HepG2 (cell line): Measurements from ENCODE around the gene FOXP3. TPM values are rescaled to one million over a fixed set of nuclear protein-coding genes. Genes with fewer than 3 reads are reported as not detected.

Source experiments
- ATAC-seq: fragments of 200-7000 bp; cut with Tn5 transposase; 3 replicates; pipeline ENCODE4 v1.9.1; 2020; ENCODE audit warnings: mild to moderate bottlenecking, moderate library complexity
- BruUV-seq: library from RNA; stranded (reverse); fragments of 400-500 nt; replicated peaks from 2 replicates; lab custom pipeline; 2021; lab: Mats Ljungman, UMichigan
- CTCF ChIA-PET: fragments of 300-600 bp; formaldehyde crosslinking; extraction: SDS; loops from one replicate; lab custom pipeline; 2021; ENCODE audit warnings: low total read pairs, inconsistent platforms, low intra/inter-chr PET ratio; lab: Yijun Ruan, JAX
- POLR2A ChIA-PET: fragments of 350-600 bp; sonication (Branson Sonifier 250); formaldehyde crosslinking; loops from one replicate; lab custom pipeline; 2020; ENCODE audit warnings: antibody characterized with exemption, inconsistent platforms; lab: Yijun Ruan, JAX
- DNase-seq: peaks from one replicate; pipeline ENCODE4 v3.0.0-alpha.2; 2015; ENCODE audit warnings: low spot score
- FAIRE-seq: peaks from 3 replicates; lab custom pipeline; 2011; peaks lifted over from hg19 to GRCh38; lab: Jason Lieb, UNC
- H2AFZ ChIP-seq: one replicate; pipeline ENCODE4 v1.6.1; 2011; ENCODE audit warnings: low read length, inconsistent platforms
- H3K27ac ChIP-seq: fragments of 300-600 bp; 3 replicates; pipeline ENCODE4 v1.8.0; 2011; ENCODE audit warnings: mixed run types, mild to moderate bottlenecking, mixed read lengths, low read length, inconsistent platforms; ENCODE audit not compliant: insufficient read depth; ENCODE audit errors: extremely low read length
- H3K27me3 ChIP-seq, 2 experiments: fragments of 200-600 bp in 1 of 2; 2 replicates in 1 of 2; 3 replicates in 1 of 2; pipeline versions ENCODE4 v1.6.0 to v1.8.0; 2011; ENCODE audit warnings: low read length in 2 of 2, mild to moderate bottlenecking in 2 of 2, moderate library complexity in 2 of 2, inconsistent platforms in 1 of 2; ENCODE audit not compliant: insufficient read depth in 2 of 2, control insufficient read depth in 1 of 2
- H3K36me3 ChIP-seq, 2 experiments: fragments of 200-600 bp in 1 of 2; replicated peaks in 1 of 2; 2 replicates in 1 of 2; 3 replicates in 1 of 2; pipeline versions ENCODE4 v1.5.1 to v1.8.0; 2011; ENCODE audit warnings: low read length in 2 of 2, inconsistent platforms in 1 of 2; ENCODE audit not compliant: insufficient read depth in 2 of 2, control insufficient read depth in 1 of 2
- H3K4me1 ChIP-seq: 2 replicates; pipeline ENCODE4 v1.5.1; 2012; ENCODE audit warnings: low read length, inconsistent platforms; ENCODE audit not compliant: insufficient read depth
- H3K4me2 ChIP-seq: 2 replicates; pipeline ENCODE4 v1.6.0; 2011; ENCODE audit warnings: low read depth, low read length, inconsistent platforms
- H3K4me3 ChIP-seq, 3 experiments: fragments of 200-600 bp in 1 of 3; sonication (generic), shearing (Covaris generic) in 1 of 3; replicated peaks in 1 of 3; 2 replicates each; pipeline ENCODE4 v1.5.1; 2011 to 2016; ENCODE audit warnings: low read length in 3 of 3, inconsistent platforms in 2 of 3, low read depth in 2 of 3, mild to moderate bottlenecking in 2 of 3, control low read depth in 1 of 3, mixed read lengths in 1 of 3; ENCODE audit not compliant: insufficient read depth in 1 of 3
- H3K79me2 ChIP-seq: one replicate; pipeline ENCODE4 v1.6.1; 2011; ENCODE audit warnings: low read length, inconsistent platforms; ENCODE audit not compliant: insufficient read depth
- H3K9ac ChIP-seq: 2 replicates; pipeline ENCODE4 v1.6.0; 2011; ENCODE audit warnings: mild to moderate bottlenecking, low read depth, low read length, inconsistent platforms; ENCODE audit not compliant: insufficient read depth
- H3K9me3 ChIP-seq: 2 replicates; pipeline ENCODE4 v1.5.1; 2012; ENCODE audit warnings: mild to moderate bottlenecking, low read length
- H4K20me1 ChIP-seq: 2 replicates; pipeline ENCODE4 v1.6.0; 2011; ENCODE audit warnings: inconsistent platforms, mild to moderate bottlenecking, low read length, moderate library complexity; ENCODE audit not compliant: insufficient read depth
- CEBPG ChIP-seq: IDR thresholded peaks from 2 replicates; pipeline ENCODE4 v1.6.1; 2016
- DNMT1 ChIP-seq: sonication (generic); formaldehyde crosslinking; IDR thresholded peaks from 2 replicates; pipeline ENCODE4 v1.5.1; 2020; ENCODE audit warnings: mild to moderate bottlenecking, missing genetic modification reagents
- FOXJ3 ChIP-seq: sonication (generic); formaldehyde crosslinking; IDR thresholded peaks from 2 replicates; pipeline ENCODE4 v1.4.0; 2020; ENCODE audit warnings: missing genetic modification reagents, mild to moderate bottlenecking, borderline replicate concordance
- FOXK2 ChIP-seq: fragments of 450-650 bp; IDR thresholded peaks from 2 replicates; pipeline ENCODE4 v1.6.1; 2016
- HMG20A ChIP-seq: IDR thresholded peaks from 2 replicates; pipeline ENCODE4 v1.6.1; 2016; ENCODE audit warnings: borderline replicate concordance
- KDM5A ChIP-seq: fragments of 200-600 bp; sonication (generic); IDR thresholded peaks from 2 replicates; pipeline ENCODE4 v1.7.0; 2018; ENCODE audit warnings: antibody characterized with exemption, mild to moderate bottlenecking, low read length, borderline replicate concordance
- WIZ ChIP-seq: sonication (generic); formaldehyde crosslinking; IDR thresholded peaks from 2 replicates; pipeline ENCODE4 v1.5.1; 2020; ENCODE audit warnings: mild to moderate bottlenecking, missing genetic modification reagents
- ZC3H4 ChIP-seq: sonication (generic); formaldehyde crosslinking; IDR thresholded peaks from 2 replicates; pipeline ENCODE4 v1.4.0; 2020; ENCODE audit warnings: missing genetic modification reagents, borderline replicate concordance
- ZNF354B ChIP-seq: sonication (generic); formaldehyde crosslinking; IDR thresholded peaks from 2 replicates; pipeline ENCODE4 v1.8.0; 2022; ENCODE audit warnings: mild to moderate bottlenecking, missing genetic modification reagents
- ZNF446 ChIP-seq: sonication (generic); formaldehyde crosslinking; IDR thresholded peaks from 2 replicates; pipeline ENCODE4 v1.5.0; 2020; ENCODE audit warnings: mild to moderate bottlenecking, missing genetic modification reagents
- ZNF484 ChIP-seq: sonication (generic); formaldehyde crosslinking; IDR thresholded peaks from 2 replicates; pipeline ENCODE4 v1.5.1; 2020; ENCODE audit warnings: mild to moderate bottlenecking, low read depth, missing genetic modification reagents, borderline replicate concordance
- ZNF552 ChIP-seq: sonication (generic); formaldehyde crosslinking; IDR thresholded peaks from 2 replicates; pipeline ENCODE4 v1.9.0; 2022; ENCODE audit warnings: missing genetic modification reagents, mild to moderate bottlenecking, borderline replicate concordance
- ZNF577 ChIP-seq: sonication (generic); formaldehyde crosslinking; IDR thresholded peaks from 2 replicates; pipeline ENCODE4 v1.4.0; 2020; ENCODE audit warnings: mild to moderate bottlenecking, low read depth, missing genetic modification reagents, borderline replicate concordance
- ZNF674 ChIP-seq: sonication (generic); formaldehyde crosslinking; IDR thresholded peaks from 2 replicates; pipeline ENCODE4 v1.5.0; 2020; ENCODE audit warnings: low read depth, mild to moderate bottlenecking, missing genetic modification reagents
- ZNF720 ChIP-seq: sonication (generic); formaldehyde crosslinking; IDR thresholded peaks from 2 replicates; pipeline ENCODE4 v1.4.0; 2020; ENCODE audit warnings: missing genetic modification reagents
- ZSCAN25 ChIP-seq: sonication (generic); formaldehyde crosslinking; IDR thresholded peaks from 2 replicates; pipeline ENCODE4 v1.8.0; 2022; ENCODE audit warnings: mild to moderate bottlenecking, missing genetic modification reagents
- WGBS: methylation state at CpG from one replicate; pipeline ENCODE4 v1.1.6; 2017; ENCODE audit warnings: low lambda C conversion rate; 5-methylcytosine and 5-hydroxymethylcytosine counted together
- in situ Hi-C: cut with HindIII; loops from 2 replicates; pipeline ENCODE4 v1.10.0; 2017; ENCODE audit warnings: low pct_unique_long_range_greater_than_20kb; ENCODE audit not compliant: extremely low pct_ligation_motif_present
- intact Hi-C: fragments of 100-400 bp; cut with micrococcal nuclease; formaldehyde crosslinking; loops from one replicate; pipeline ENCODE4 v1.10.0; 2022; ENCODE audit not compliant: unreplicated experiment
- polyA plus RNA-seq, 8 experiments: library from polyadenylated mRNA; depleted of rRNA in 3 of 8; stranded (reverse) in 7 of 8; unstranded in 1 of 8; fragments of >200 nt; fragmentation: Illumina TruSeq in 4 of 8; extraction: Trizol in 4 of 8; gene quantifications; 2 replicates each; pipeline versions ENCODE4 v1.2.1 to v1.2.3, GENCODE V29; 2011 to 2016; ENCODE audit warnings: low read depth in 4 of 8, missing spikeins in 1 of 8, mixed read lengths in 1 of 8; ENCODE audit not compliant: insufficient read depth in 1 of 8
- total RNA-seq, 5 experiments: library from RNA; depleted of rRNA; stranded (reverse); fragments of >200 nt; fragmentation: Illumina TruSeq; extraction: Trizol; gene quantifications; 2 replicates each; pipeline ENCODE4 v1.2.3, GENCODE V29; 2016; ENCODE audit warnings: low read depth in 1 of 5
- TF ChIP-seq, protein P1 (sequence below): sonication (generic); formaldehyde crosslinking; IDR thresholded peaks from 2 replicates; pipeline ENCODE4 v1.4.0; 2020; ENCODE audit warnings: mild to moderate bottlenecking, missing genetic modification reagents
- TF ChIP-seq, protein P2 (sequence below): sonication (generic); formaldehyde crosslinking; IDR thresholded peaks from 2 replicates; pipeline ENCODE4 v1.8.0; 2023; ENCODE audit warnings: mild to moderate bottlenecking, missing genetic modification reagents
- TF ChIP-seq, protein P3 (sequence below): fragments of 450-650 bp; IDR thresholded peaks from 2 replicates; pipeline ENCODE4 v1.6.1; 2016
- TF ChIP-seq, protein P4 (sequence below): sonication (generic); formaldehyde crosslinking; IDR thresholded peaks from 2 replicates; pipeline ENCODE4 v1.8.1; 2023; ENCODE audit warnings: mild to moderate bottlenecking, missing genetic modification reagents, borderline replicate concordance

Gene FOXP3
- total and polyA plus RNA-seq, 2 of the 13 experiments (the other 11 are each of a cell fraction or from before 2014, with no cell fraction given): 0.04 TPM; not detected in 1

DNA sequence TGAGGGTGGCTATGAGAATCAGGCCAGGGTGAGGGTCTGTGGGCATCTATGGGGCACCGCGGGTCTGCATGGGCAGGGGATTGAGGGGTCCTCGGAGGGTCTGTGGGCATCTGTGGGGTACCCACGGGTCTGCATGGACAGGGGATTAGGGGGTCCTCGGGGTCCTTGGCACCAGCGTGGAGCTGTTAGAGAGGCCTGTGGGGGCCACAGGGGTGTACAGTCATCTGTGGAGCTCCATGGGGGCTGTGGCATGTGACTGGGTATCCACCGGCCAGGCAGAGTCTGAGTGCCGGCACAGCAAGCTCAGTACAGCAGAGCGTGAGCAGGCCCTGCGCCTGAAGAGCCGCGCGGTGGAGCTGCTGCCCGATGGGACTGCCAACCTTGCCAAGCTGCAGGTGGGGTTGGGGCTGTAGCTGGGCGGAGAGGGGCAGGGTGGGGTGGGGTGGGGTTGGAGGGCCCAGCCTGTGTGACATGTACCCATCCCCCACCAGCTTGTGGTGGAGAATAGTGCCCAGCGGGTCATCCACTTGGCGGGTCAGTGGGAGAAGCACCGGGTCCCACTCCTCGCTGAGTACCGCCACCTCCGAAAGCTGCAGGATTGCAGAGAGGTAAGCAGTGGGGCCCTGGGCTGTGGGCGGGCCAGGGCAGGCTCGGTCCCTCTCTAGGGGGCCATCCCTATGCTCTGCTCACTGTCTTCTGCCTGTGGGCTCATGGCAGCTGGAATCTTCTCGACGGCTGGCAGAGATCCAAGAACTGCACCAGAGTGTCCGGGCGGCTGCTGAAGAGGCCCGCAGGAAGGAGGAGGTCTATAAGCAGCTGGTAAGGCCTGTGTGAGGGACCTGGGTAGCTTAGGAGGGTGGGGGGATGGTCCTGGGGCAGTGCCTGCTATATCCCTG, 16.3 kb downstream of the FOXP3 start:
- Histone ChIP-seq H3K36me3 (peaks cover 0 to 3% of the 10 kb centered on the region in 2 experiments; a peak in 1 of 5 replicates), H3K9ac (no peak overlapping the region), H3K27me3 (no peaks in the 10 kb centered on the region), H3K4me3 (no peak overlapping the region), H2AFZ (no peak overlapping the region), H3K79me2 (no peaks in the 10 kb centered on the region), H3K9me3 (no peaks in the 10 kb centered on the region), H3K4me2 (no peak overlapping the region), H3K27ac (no peak overlapping the region), H4K20me1 (no peaks in the 10 kb centered on the region), H3K4me1 (no peaks in the 10 kb centered on the region)
- WGBS: 92% methylated on average over 4 of the region's 28 CpGs
- ATAC-seq (no peak), FAIRE-seq (no peak), DNase-seq (no peak)
- ChIA-PET POLR2A (no interaction called here), CTCF (no interaction called here)
- TF ChIP-seq HMG20A (CRISPR knock-in tag): no peak
- TF ChIP-seq ZNF577 (CRISPR knock-in tag): no peak
- no peak for TF ChIP-seq ZNF552 (CRISPR knock-in tag)
- TF ChIP-seq, protein P1, sequence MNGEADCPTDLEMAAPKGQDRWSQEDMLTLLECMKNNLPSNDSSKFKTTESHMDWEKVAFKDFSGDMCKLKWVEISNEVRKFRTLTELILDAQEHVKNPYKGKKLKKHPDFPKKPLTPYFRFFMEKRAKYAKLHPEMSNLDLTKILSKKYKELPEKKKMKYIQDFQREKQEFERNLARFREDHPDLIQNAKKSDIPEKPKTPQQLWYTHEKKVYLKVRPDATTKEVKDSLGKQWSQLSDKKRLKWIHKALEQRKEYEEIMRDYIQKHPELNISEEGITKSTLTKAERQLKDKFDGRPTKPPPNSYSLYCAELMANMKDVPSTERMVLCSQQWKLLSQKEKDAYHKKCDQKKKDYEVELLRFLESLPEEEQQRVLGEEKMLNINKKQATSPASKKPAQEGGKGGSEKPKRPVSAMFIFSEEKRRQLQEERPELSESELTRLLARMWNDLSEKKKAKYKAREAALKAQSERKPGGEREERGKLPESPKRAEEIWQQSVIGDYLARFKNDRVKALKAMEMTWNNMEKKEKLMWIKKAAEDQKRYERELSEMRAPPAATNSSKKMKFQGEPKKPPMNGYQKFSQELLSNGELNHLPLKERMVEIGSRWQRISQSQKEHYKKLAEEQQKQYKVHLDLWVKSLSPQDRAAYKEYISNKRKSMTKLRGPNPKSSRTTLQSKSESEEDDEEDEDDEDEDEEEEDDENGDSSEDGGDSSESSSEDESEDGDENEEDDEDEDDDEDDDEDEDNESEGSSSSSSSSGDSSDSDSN (CRISPR knock-in tag): no peak
- no peak for TF ChIP-seq ZSCAN25 (CRISPR knock-in tag)
- TF ChIP-seq, protein P2, sequence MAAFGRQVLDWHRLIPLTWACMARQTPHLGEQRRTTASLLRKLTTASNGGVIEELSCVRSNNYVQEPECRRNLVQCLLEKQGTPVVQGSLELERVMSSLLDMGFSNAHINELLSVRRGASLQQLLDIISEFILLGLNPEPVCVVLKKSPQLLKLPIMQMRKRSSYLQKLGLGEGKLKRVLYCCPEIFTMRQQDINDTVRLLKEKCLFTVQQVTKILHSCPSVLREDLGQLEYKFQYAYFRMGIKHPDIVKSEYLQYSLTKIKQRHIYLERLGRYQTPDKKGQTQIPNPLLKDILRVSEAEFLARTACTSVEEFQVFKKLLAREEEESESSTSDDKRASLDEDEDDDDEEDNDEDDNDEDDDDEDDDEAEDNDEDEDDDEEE: no peak
- no peak for TF ChIP-seq ZNF720 (CRISPR knock-in tag)
- no peak for TF ChIP-seq ZC3H4 (CRISPR knock-in tag)
- TF ChIP-seq, protein P3, sequence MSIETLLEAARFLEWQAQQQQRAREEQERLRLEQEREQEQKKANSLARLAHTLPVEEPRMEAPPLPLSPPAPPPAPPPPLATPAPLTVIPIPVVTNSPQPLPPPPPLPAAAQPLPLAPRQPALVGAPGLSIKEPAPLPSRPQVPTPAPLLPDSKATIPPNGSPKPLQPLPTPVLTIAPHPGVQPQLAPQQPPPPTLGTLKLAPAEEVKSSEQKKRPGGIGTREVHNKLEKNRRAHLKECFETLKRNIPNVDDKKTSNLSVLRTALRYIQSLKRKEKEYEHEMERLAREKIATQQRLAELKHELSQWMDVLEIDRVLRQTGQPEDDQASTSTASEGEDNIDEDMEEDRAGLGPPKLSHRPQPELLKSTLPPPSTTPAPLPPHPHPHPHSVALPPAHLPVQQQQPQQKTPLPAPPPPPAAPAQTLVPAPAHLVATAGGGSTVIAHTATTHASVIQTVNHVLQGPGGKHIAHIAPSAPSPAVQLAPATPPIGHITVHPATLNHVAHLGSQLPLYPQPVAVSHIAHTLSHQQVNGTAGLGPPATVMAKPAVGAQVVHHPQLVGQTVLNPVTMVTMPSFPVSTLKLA: no peak
- TF ChIP-seq DNMT1 (CRISPR knock-in tag): no peak
- no peak for TF ChIP-seq ZNF484
- no peak for TF ChIP-seq ZNF674
- TF ChIP-seq, protein P4, sequence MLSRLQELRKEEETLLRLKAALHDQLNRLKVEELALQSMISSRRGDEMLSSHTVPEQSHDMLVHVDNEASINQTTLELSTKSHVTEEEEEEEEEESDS (CRISPR knock-in tag): no peak
- TF ChIP-seq FOXK2: no peak
- no peak for TF ChIP-seq ZNF354B (CRISPR knock-in tag)
- TF ChIP-seq KDM5A: no peak
- TF ChIP-seq CEBPG (CRISPR knock-in tag): no peak
- no peak for TF ChIP-seq FOXJ3 (CRISPR knock-in tag)
- no peak for TF ChIP-seq ZNF446 (CRISPR knock-in tag)
- TF ChIP-seq WIZ (CRISPR knock-in tag): no peak
- in situ Hi-C loops (no loop called here), intact Hi-C loops (no loop called here)
- no TSS peak for BruUV-seq
